ENCODE results near the gene MC2R. TPM values are rescaled to one million over a fixed set of nuclear protein-coding genes. Genes with fewer than 3 reads are reported as not detected.

Gene MC2R
- total and polyA plus RNA-seq, 10 of the 15 experiments (the other 5 are each of a cell fraction or from before 2014, with no cell fraction given), result 0.15 TPM; not detected in 9

- TF ChIP-seq CEBPZ (IDR thresholded peaks at IDR 0.05; ENCODE audit: low read depth, low read length), result no peak
- peak in 1 of 2 experiments; percentile 93; a peak in 3 of 4 replicates for TF ChIP-seq EP300 (IDR thresholded peaks at IDR 0.05; ENCODE audit: borderline replicate concordance in 1 of 2, control insufficient read depth in 1 of 2, low read depth in 2 of 2, low read length in 2 of 2)
- TF ChIP-seq MTA2 (IDR thresholded peaks at IDR 0.05; ENCODE audit: low read depth), result peak; percentile 68
- TF ChIP-seq CREB1 (IDR thresholded peaks at IDR 0.05; ENCODE audit: low read depth), result no peak
- TF ChIP-seq POLR2AphosphoS5 (IDR thresholded peaks at IDR 0.05; ENCODE audit: low read length), result no peak
- TF ChIP-seq GATAD2B (conservative IDR thresholded peaks at IDR 0.05; ENCODE audit: low read depth), result no peak
- no peak for TF ChIP-seq PBX3 (IDR thresholded peaks at IDR 0.05; ENCODE audit: insufficient replicate concordance, low read depth, low read length)
- TF ChIP-seq ASH2L (IDR thresholded peaks at IDR 0.05; ENCODE audit: borderline replicate concordance, low read depth), result no peak
- TF ChIP-seq MEF2B (IDR thresholded peaks at IDR 0.05; ENCODE audit: partially characterized antibody, poor library complexity, severe bottlenecking), result peak; percentile 25
- peak; percentile 99 for TF ChIP-seq SPI1 (IDR thresholded peaks at IDR 0.05; ENCODE audit: borderline replicate concordance, insufficient read depth, low read depth, low read length)
- no peak for TF ChIP-seq CEBPB (IDR thresholded peaks at IDR 0.05; ENCODE audit: borderline replicate concordance in 1 of 2, low read depth in 2 of 2, low read length in 2 of 2)
- TF ChIP-seq CBFB (IDR thresholded peaks at IDR 0.05; ENCODE audit: low read depth), result no peak
- no peak for TF ChIP-seq RAD51 (IDR thresholded peaks at IDR 0.05)
- TF ChIP-seq ZBTB40 (IDR thresholded peaks at IDR 0.05; ENCODE audit: borderline replicate concordance), result no peak
- TF ChIP-seq ESRRA (IDR thresholded peaks at IDR 0.05; ENCODE audit: low read length), result no peak
- peak; percentile 77 for TF ChIP-seq TCF7 (IDR thresholded peaks at IDR 0.05; ENCODE audit: borderline replicate concordance)
- TF ChIP-seq IRF4 (IDR thresholded peaks at IDR 0.05; ENCODE audit: low read depth, low read length), result peak; percentile 98
- no peak for TF ChIP-seq ZNF687 (IDR thresholded peaks at IDR 0.05)
These were observed 21.9 kb downstream of the MC2R start (continued) for GRCh38 chr18:13893418-13893760.

Data from GM12878 (cell line).